DOHH2 (cell line): Measurements from ENCODE around the gene SOX8.
A peak's percentile ranks its signal among the peaks of the same experiment; 100 is the strongest.

Source experiments
- H3F3A ChIP-seq: fragments of 200-600 bp; sonication (generic), shearing (Covaris generic); 2 replicates; pipeline ENCODE4 v1.6.0; 2016; ENCODE audit warnings: antibody characterized with exemption, mild to moderate bottlenecking; ENCODE audit not compliant: control insufficient read depth, insufficient read depth
- H3K27ac ChIP-seq: fragments of 200-600 bp; sonication (generic); 2 replicates; pipeline ENCODE4 v1.5.1; 2014; ENCODE audit warnings: low read depth, mild to moderate bottlenecking, low read length, moderate library complexity
- H3K27me3 ChIP-seq: fragments of 200-600 bp; sonication (generic); 2 replicates; pipeline ENCODE4 v1.6.1; 2014; ENCODE audit warnings: mild to moderate bottlenecking, low read length, mixed read lengths; ENCODE audit not compliant: control insufficient read depth
- H3K36me3 ChIP-seq: fragments of 200-600 bp; sonication (generic); 2 replicates; pipeline ENCODE4 v1.6.1; 2014; ENCODE audit warnings: mild to moderate bottlenecking, low read length, moderate library complexity, mixed read lengths; ENCODE audit not compliant: control insufficient read depth
- H3K4me1 ChIP-seq: fragments of 200-600 bp; sonication (generic); 2 replicates; pipeline ENCODE4 v1.6.1; 2014; ENCODE audit warnings: mild to moderate bottlenecking, low read length, mixed read lengths; ENCODE audit not compliant: control insufficient read depth
- H3K4me2 ChIP-seq: fragments of 200-600 bp; sonication (generic); 2 replicates; pipeline ENCODE4 v1.6.0; 2014; ENCODE audit warnings: mild to moderate bottlenecking, low read length, moderate library complexity
- H3K4me3 ChIP-seq: fragments of 200-600 bp; sonication (generic); 2 replicates; pipeline ENCODE4 v1.5.1; 2014; ENCODE audit warnings: mild to moderate bottlenecking, low read length, mixed read lengths
- H3K79me2 ChIP-seq: fragments of 200-600 bp; sonication (generic); 2 replicates; pipeline ENCODE4 v1.6.1; 2014; ENCODE audit warnings: mild to moderate bottlenecking, low read length, mixed read lengths; ENCODE audit not compliant: control insufficient read depth
- H3K9me2 ChIP-seq: fragments of 200-600 bp; sonication (generic); replicated peaks from 2 replicates; pipeline ENCODE4 v1.6.1; 2014; ENCODE audit warnings: mild to moderate bottlenecking, low read length, mixed read lengths; ENCODE audit not compliant: control insufficient read depth
- H3K9me3 ChIP-seq: fragments of 200-600 bp; sonication (generic); 2 replicates; pipeline ENCODE4 v1.6.1; 2014; ENCODE audit warnings: antibody characterized with exemption, low read length, mixed read lengths; ENCODE audit not compliant: control insufficient read depth, insufficient read depth
- H4K20me1 ChIP-seq: fragments of 200-600 bp; sonication (generic); 2 replicates; pipeline ENCODE4 v1.6.0; 2014; ENCODE audit warnings: low read depth, mild to moderate bottlenecking, antibody characterized with exemption, low read length, moderate library complexity; ENCODE audit not compliant: control insufficient read depth, insufficient read depth
- EZH2phosphoT487 ChIP-seq: fragments of 200-600 bp; sonication (generic); IDR thresholded peaks from 2 replicates; pipeline ENCODE4 v1.6.1; 2017; ENCODE audit warnings: borderline replicate concordance, mild to moderate bottlenecking, antibody characterized with exemption, low read length, moderate library complexity, mixed read lengths
- TF ChIP-seq, protein P1 (sequence below): fragments of 200-600 bp; sonication (generic); IDR thresholded peaks from one replicate; pipeline ENCODE4 v1.5.1; 2014; ENCODE audit warnings: antibody characterized with exemption, mild to moderate bottlenecking, low read depth, low read length; ENCODE audit not compliant: poor library complexity, severe bottlenecking

SOX8 gene

DNA sequence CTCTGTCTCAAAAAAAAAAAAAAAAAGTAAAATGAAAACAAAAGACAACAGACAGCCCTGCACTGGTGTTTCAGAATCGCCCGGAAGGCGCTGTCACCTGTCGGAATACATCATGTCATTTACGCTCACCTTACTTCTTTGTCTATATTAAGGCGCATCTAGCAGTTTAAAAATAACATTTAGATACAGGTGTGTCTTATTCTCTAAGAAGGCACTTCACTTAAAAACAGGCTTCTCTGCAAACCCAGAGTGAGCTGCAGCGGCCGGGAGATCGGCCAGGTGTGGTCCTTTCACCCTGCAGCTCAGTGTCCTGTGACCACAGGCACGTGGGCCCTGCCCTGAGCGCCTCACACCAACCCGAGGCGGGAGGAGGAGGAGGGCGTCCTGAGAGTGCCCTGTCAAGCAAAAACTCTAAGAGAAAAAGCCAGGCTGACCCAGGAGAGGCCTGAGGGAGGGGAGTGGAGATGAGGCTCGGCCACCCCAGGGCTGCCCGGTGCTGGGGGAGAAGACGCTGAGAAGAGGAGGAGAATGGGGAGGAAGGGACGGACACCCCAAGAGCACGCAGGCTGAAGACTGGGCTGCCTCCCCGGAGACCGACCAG, 7.5 kb upstream of the SOX8 start:
- peak overlapping the region; percentile 80 for H3K4me2 ChIP-seq

DNA sequence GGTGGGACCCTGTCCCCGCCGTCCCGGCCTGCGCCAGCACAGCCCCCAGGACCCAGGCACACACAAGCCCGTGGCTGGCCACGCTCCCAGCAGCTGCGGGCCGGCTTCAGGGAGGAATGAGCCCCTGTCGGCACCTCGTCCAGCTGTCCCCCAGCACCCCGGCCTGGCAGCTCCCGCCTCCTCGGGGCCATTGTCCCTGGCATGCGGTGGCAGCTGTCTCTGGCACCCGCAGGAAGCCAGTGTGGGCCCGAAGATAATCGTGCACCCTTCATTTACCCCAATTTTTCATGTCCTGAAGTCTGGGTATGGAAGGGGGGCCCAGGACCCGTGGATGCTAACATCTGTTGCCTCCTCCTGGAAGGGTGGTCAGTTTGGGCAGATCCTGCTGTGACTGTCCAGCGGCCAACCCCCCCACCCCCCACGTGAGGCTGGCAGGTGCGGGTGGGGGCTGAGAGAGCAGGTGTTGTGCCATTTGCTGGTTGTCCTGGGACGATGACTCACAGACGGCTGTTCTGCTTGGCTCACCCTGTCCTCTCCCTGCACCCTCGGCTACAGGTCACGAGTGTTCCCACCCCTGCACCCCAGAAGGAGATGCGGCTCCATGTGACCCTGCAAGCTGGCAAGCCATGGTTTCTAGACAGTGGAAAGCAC, 6.8 kb upstream of the SOX8 start:
- peaks cover 9% of the 10 kb centered on the region for H3K79me2 ChIP-seq
- H3K4me1 ChIP-seq, result peaks cover 78% of the 10 kb centered on the region
- H3K9me2 ChIP-seq, result no peaks in the 10 kb centered on the region
- peaks cover 9% of the 10 kb centered on the region; the same call in 1 of the 2 replicates for H3K36me3 ChIP-seq
- H3K4me2 ChIP-seq, result peak overlapping the region; percentile 80
- H3K27me3 ChIP-seq, result no peaks in the 10 kb centered on the region
- peak overlapping the region; percentile 62 for H3K4me3 ChIP-seq
- no peaks in the 10 kb centered on the region for H4K20me1 ChIP-seq
- peaks cover 6% of the 10 kb centered on the region; the same call in 1 of the 2 replicates for H3K9me3 ChIP-seq
- H3K27ac ChIP-seq, result peak overlapping the region; percentile 97
- TF ChIP-seq EZH2phosphoT487, result no peak
- TF ChIP-seq, protein P1, sequence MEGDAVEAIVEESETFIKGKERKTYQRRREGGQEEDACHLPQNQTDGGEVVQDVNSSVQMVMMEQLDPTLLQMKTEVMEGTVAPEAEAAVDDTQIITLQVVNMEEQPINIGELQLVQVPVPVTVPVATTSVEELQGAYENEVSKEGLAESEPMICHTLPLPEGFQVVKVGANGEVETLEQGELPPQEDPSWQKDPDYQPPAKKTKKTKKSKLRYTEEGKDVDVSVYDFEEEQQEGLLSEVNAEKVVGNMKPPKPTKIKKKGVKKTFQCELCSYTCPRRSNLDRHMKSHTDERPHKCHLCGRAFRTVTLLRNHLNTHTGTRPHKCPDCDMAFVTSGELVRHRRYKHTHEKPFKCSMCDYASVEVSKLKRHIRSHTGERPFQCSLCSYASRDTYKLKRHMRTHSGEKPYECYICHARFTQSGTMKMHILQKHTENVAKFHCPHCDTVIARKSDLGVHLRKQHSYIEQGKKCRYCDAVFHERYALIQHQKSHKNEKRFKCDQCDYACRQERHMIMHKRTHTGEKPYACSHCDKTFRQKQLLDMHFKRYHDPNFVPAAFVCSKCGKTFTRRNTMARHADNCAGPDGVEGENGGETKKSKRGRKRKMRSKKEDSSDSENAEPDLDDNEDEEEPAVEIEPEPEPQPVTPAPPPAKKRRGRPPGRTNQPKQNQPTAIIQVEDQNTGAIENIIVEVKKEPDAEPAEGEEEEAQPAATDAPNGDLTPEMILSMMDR, result no peak
- H3F3A ChIP-seq, result peaks cover 19% of the 10 kb centered on the region

More for the DNA sequence above, 7.5 kb upstream of the SOX8 start:
- Histone ChIP-seq H3K9me3 (peaks cover 6% of the 10 kb centered on the region; the same call in 1 of the 2 replicates), H3K36me3 (peaks cover 13% of the 10 kb centered on the region; the same call in 1 of the 2 replicates), H3K27me3 (no peaks in the 10 kb centered on the region), H3K27ac (peak overlapping the region; percentile 97), H3K4me1 (peaks cover 79% of the 10 kb centered on the region), H3K9me2 (no peaks in the 10 kb centered on the region), H3K79me2 (peaks cover 15% of the 10 kb centered on the region), H3F3A (peaks cover 19% of the 10 kb centered on the region), H4K20me1 (no peaks in the 10 kb centered on the region), H3K4me3 (peak overlapping the region; percentile 62)
- TF ChIP-seq, protein P1, result no peak
- TF ChIP-seq EZH2phosphoT487, result no peak

DNA sequence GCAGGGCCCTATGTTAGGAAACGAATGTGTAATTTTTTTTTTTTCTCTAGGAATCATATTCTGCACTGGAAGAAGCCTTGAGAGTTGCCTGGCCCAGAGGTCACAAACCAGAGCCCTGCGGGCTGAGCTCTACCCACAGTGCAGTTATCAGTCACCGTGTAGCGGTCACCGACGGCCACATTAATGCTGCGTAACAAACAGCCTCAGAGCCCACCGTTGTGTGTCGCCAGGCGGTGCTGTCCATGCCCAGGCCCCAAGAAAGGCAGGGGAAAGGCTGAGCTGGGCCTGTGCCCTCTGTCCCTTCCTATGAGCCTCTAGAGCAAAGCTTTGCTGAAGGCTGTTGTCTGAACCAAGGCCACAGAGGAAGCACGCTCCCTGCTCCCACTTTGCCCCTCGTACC, 6.3 kb upstream of the SOX8 start:
- H3K27ac ChIP-seq, result peak overlapping the region; percentile 97
- H3K79me2 ChIP-seq, result peaks cover 4% of the 10 kb centered on the region
- H3K4me2 ChIP-seq, result peak overlapping the region; percentile 80
- H3K27me3 ChIP-seq, result no peaks in the 10 kb centered on the region
- TF ChIP-seq, protein P1, result no peak
- no peak for TF ChIP-seq EZH2phosphoT487
- H3K4me3 ChIP-seq, result peak overlapping the region; percentile 62
- H3K9me2 ChIP-seq, result no peaks in the 10 kb centered on the region
- H3F3A ChIP-seq, result peaks cover 19% of the 10 kb centered on the region
- peaks cover 78% of the 10 kb centered on the region for H3K4me1 ChIP-seq
- H4K20me1 ChIP-seq, result no peaks in the 10 kb centered on the region
- peaks cover 6% of the 10 kb centered on the region; the same call in 1 of the 2 replicates for H3K9me3 ChIP-seq
- H3K36me3 ChIP-seq, result 0 out of 2 replicates have a peak, but pooled peaks cover 8% of the 10 kb centered on the region
